ENCODE results near the gene SLC39A11. TPM values are rescaled to one million over a fixed set of nuclear protein-coding genes. Genes with fewer than 3 reads are reported as not detected.
A peak's percentile ranks its signal among the peaks of the same experiment; 100 is the strongest.

Gene SLC39A11
- total RNA-seq, 1 experiment from 2014 or later, result 15.2 TPM

- Mint-ChIP-seq H3K9me3 (no peaks in the 10 kb centered on the region; a peak in 2 of 5 replicates), H3K27ac (peak overlapping the region in 1 of 3 experiments; percentile 15; a peak in 2 of 7 replicates), H3K4me1 (peaks cover 20% of the 10 kb centered on the region in 2 experiments), H3K36me3 (ENCODE audit: insufficient read depth in 1 of 3, low read depth in 3 of 3) (peaks cover 0 to 2% (median 0%) of the 10 kb centered on the region in 3 experiments; a peak in 2 of 7 replicates), H3K27me3 (ENCODE audit: low read depth) (no peaks in the 10 kb centered on the region), H3K4me3 (no peak overlapping the region)
- Histone ChIP-seq H4K91ac (ENCODE audit: insufficient read length, low read depth, low read length) (no peak overlapping the region), H2BK15ac (ENCODE audit: low read depth, low read length) (no peak overlapping the region), H3K23ac (ENCODE audit: insufficient read length, low read depth, low read length) (no peak overlapping the region), H3K9ac (ENCODE audit: extremely low read depth, insufficient read length, low read length) (no peak overlapping the region), H3K4me1 (ENCODE audit: insufficient read depth, low read length) (no peaks in the 10 kb centered on the region), H2BK20ac (ENCODE audit: low read depth, low read length, poor library complexity, severe bottlenecking) (no peak overlapping the region), H3K4ac (ENCODE audit: low read depth, low read length) (no peak overlapping the region), H2AFZ (ENCODE audit: low read length) (no peak overlapping the region), H3K79me1 (ENCODE audit: insufficient read depth, low read depth, low read length, poor library complexity, severe bottlenecking) (no peaks in the 10 kb centered on the region), H2BK12ac (ENCODE audit: insufficient read length, low read depth, low read length) (no peak overlapping the region), H2AK5ac (ENCODE audit: insufficient read length, low read length) (no peak overlapping the region), H3K27me3 (ENCODE audit: insufficient read depth, low read length) (no peaks in the 10 kb centered on the region), H3K79me2 (ENCODE audit: insufficient read depth, low read length) (no peaks in the 10 kb centered on the region), H3K56ac (ENCODE audit: insufficient read length, low read depth, low read length) (no peak overlapping the region), H3K14ac (ENCODE audit: insufficient read depth, low read length) (no peak overlapping the region), H4K5ac (ENCODE audit: insufficient read length, low read depth, low read length) (no peak overlapping the region), H4K20me1 (ENCODE audit: control insufficient read depth, insufficient read depth, insufficient read length) (no peaks in the 10 kb centered on the region), H3K27ac (ENCODE audit: insufficient read length, low read depth, low read length) (no peak overlapping the region), H3K9me3 (ENCODE audit: control insufficient read depth, low read depth, low read length) (no peaks in the 10 kb centered on the region), H4K8ac (replicated peaks; ENCODE audit: insufficient read length, low read depth, low read length) (no peak overlapping the region), H2BK5ac (ENCODE audit: insufficient read length, low read length) (no peak overlapping the region), H2BK120ac (ENCODE audit: low read depth, low read length, poor library complexity, severe bottlenecking) (no peak overlapping the region), H3K18ac (ENCODE audit: insufficient read length, low read depth, low read length) (no peak overlapping the region), H3T11ph (ENCODE audit: low read length) (no peak overlapping the region), H3K4me2 (ENCODE audit: insufficient read depth, insufficient read length, low read length) (no peak overlapping the region), H3K23me2 (ENCODE audit: insufficient read length, low read depth, low read length, poor library complexity, severe bottlenecking) (no peaks in the 10 kb centered on the region)
- no peak for DNase-seq
- WGBS (ENCODE audit: extremely low coverage, insufficient read length, low lambda C conversion rate), result no CpG with 5 or more reads among the region's 6 CpGs
- no peak for TF ChIP-seq CTCF (conservative IDR thresholded peaks at IDR 0.05)
Observed at GRCh38 chr17:72942579-72942978, 149.9 kb downstream of the SLC39A11 start.
